IMR-90 (cell line): Measurements from ENCODE around the gene KIF1A. TPM values are rescaled to one million over a fixed set of nuclear protein-coding genes. Genes with fewer than 3 reads are reported as not detected.

ENCODE experiments used
- ATAC-seq: fragments of 200-7000 bp; cut with Tn5 transposase; 2 replicates; pipeline ENCODE4 v1.9.1; 2020; ENCODE audit warnings: low read depth, mild to moderate bottlenecking, moderate library complexity
- BruUV-seq: library from RNA; stranded (reverse); fragments of 400-500 nt; replicated peaks from 2 replicates; lab custom pipeline; 2021; lab: Mats Ljungman, UMichigan
- CTCF ChIA-PET: fragments of 300-600 bp; formaldehyde crosslinking; extraction: SDS; loops from one replicate; lab custom pipeline; 2021; ENCODE audit warnings: antibody characterized with exemption; lab: Yijun Ruan, JAX
- POLR2A ChIA-PET: fragments of 300-600 bp; sonication (Branson Sonifier 250); formaldehyde crosslinking; loops from one replicate; lab custom pipeline; 2022; ENCODE audit warnings: antibody characterized with exemption; ENCODE audit not compliant: unreplicated experiment; lab: Charles Lee
- DNase-seq: peaks from one replicate; pipeline ENCODE4 v3.0.0; 2013
- H2AFZ ChIP-seq: replicated peaks from 2 replicates; pipeline ENCODE3; 2013; ENCODE audit warnings: low read length, mild to moderate bottlenecking; ENCODE audit not compliant: poor library complexity
- H2AK5ac ChIP-seq: 2 replicates; pipeline ENCODE4 v1.6.1; 2013; ENCODE audit warnings: low read depth, low read length, inconsistent platforms
- H2AK9ac ChIP-seq: replicated peaks from 2 replicates; pipeline ENCODE3; 2013; ENCODE audit warnings: mild to moderate bottlenecking, low read depth, low read length, moderate library complexity; ENCODE audit not compliant: poor library complexity
- H2BK120ac ChIP-seq: 2 replicates; pipeline ENCODE4 v1.6.1; 2013; ENCODE audit warnings: low read depth, low read length, inconsistent platforms
- H2BK15ac ChIP-seq: 3 replicates; pipeline ENCODE4 v1.6.1; 2013; ENCODE audit warnings: low read depth, low read length, inconsistent platforms
- H2BK20ac ChIP-seq: 2 replicates; pipeline ENCODE4 v1.6.1; 2013; ENCODE audit warnings: low read depth, mild to moderate bottlenecking, inconsistent platforms, low read length, moderate library complexity
- H2BK5ac ChIP-seq: 2 replicates; pipeline ENCODE4 v1.6.1; 2013; ENCODE audit warnings: mild to moderate bottlenecking, low read depth, low read length, inconsistent platforms; ENCODE audit not compliant: poor library complexity, severe bottlenecking
- H3K14ac ChIP-seq: replicated peaks from 2 replicates; pipeline ENCODE4 v1.6.1; 2013; ENCODE audit warnings: low read depth, low read length, inconsistent platforms
- H3K18ac ChIP-seq: 2 replicates; pipeline ENCODE4 v1.6.1; 2013; ENCODE audit warnings: low read depth, low read length, control low read depth
- H3K23ac ChIP-seq: 2 replicates; pipeline ENCODE4 v1.6.1; 2013; ENCODE audit warnings: low read depth, low read length, inconsistent platforms
- H3K27ac ChIP-seq: 2 replicates; pipeline ENCODE4 v1.5.1; 2013; ENCODE audit warnings: mild to moderate bottlenecking, control low read depth, low read length; ENCODE audit not compliant: insufficient read depth
- H3K27me3 ChIP-seq: 2 replicates; pipeline ENCODE4 v1.6.1; 2013; ENCODE audit warnings: low read length; ENCODE audit not compliant: control insufficient read depth, insufficient read depth
- H3K36me3 ChIP-seq: 2 replicates; pipeline ENCODE4 v1.6.1; 2013; ENCODE audit warnings: low read length, mixed read lengths; ENCODE audit not compliant: control insufficient read depth, insufficient read depth
- H3K4ac ChIP-seq: 2 replicates; pipeline ENCODE4 v1.6.1; 2013; ENCODE audit warnings: low read depth, low read length, inconsistent platforms
- H3K4me1 ChIP-seq: 2 replicates; pipeline ENCODE4 v1.6.1; 2013; ENCODE audit warnings: low read length, mixed read lengths; ENCODE audit not compliant: control insufficient read depth, insufficient read depth
- H3K4me2 ChIP-seq: 2 replicates; pipeline ENCODE4 v1.6.1; 2013; ENCODE audit warnings: low read depth, mild to moderate bottlenecking, control low read depth, low read length, moderate library complexity
- H3K4me3 ChIP-seq: 2 replicates; pipeline ENCODE4 v1.5.1; 2013; ENCODE audit warnings: low read depth, mild to moderate bottlenecking, control low read depth, low read length, moderate library complexity; ENCODE audit not compliant: insufficient read depth
- H3K56ac ChIP-seq: 2 replicates; pipeline ENCODE4 v1.6.1; 2013; ENCODE audit warnings: low read length, inconsistent platforms; ENCODE audit not compliant: insufficient read depth; ENCODE audit errors: extremely low read depth
- H3K79me1 ChIP-seq, 2 experiments: 2 replicates each; pipeline ENCODE4 v1.6.1; 2013; ENCODE audit warnings: low read length in 2 of 2, inconsistent platforms in 1 of 2, low read depth in 1 of 2
- H3K9ac ChIP-seq: 2 replicates; pipeline ENCODE4 v1.6.1; 2013; ENCODE audit warnings: low read depth, low read length, control low read depth
- H3K9me1 ChIP-seq: 2 replicates; pipeline ENCODE4 v1.6.1; 2013; ENCODE audit warnings: low read length, inconsistent platforms; ENCODE audit not compliant: insufficient read depth
- H3K9me3 ChIP-seq: 2 replicates; pipeline ENCODE4 v1.6.1; 2013; ENCODE audit warnings: low read length; ENCODE audit not compliant: control insufficient read depth, insufficient read depth
- H4K20me1 ChIP-seq: 2 replicates; pipeline ENCODE4 v1.6.1; 2013; ENCODE audit warnings: low read length, inconsistent platforms; ENCODE audit not compliant: insufficient read depth
- H4K5ac ChIP-seq: 2 replicates; pipeline ENCODE4 v1.6.1; 2013; ENCODE audit warnings: mild to moderate bottlenecking, low read depth, low read length, control low read depth
- H4K8ac ChIP-seq, 2 experiments: 2 replicates each; pipeline ENCODE4 v1.6.1; 2013; ENCODE audit warnings: low read depth in 2 of 2, low read length in 2 of 2, control low read depth in 1 of 2, inconsistent platforms in 1 of 2
- H4K91ac ChIP-seq: 2 replicates; pipeline ENCODE4 v1.6.1; 2013; ENCODE audit warnings: low read depth, low read length, inconsistent platforms; ENCODE audit not compliant: insufficient read depth
- BHLHE40 ChIP-seq: fragments of 150-350 bp; IDR thresholded peaks from 2 replicates; pipeline ENCODE4 v1.6.1; 2016; ENCODE audit warnings: mild to moderate bottlenecking, low read depth, low read length
- CEBPB ChIP-seq: IDR thresholded peaks from 2 replicates; pipeline ENCODE4 v1.6.1; 2012; ENCODE audit warnings: low read depth, low read length, improper control_type of control experiment
- CHD1 ChIP-seq: IDR thresholded peaks from 2 replicates; pipeline ENCODE4 v1.6.1; 2012; ENCODE audit warnings: low read depth, low read length, improper control_type of control experiment
- CTCF ChIP-seq: conservative IDR thresholded peaks from 2 replicates; pipeline ENCODE4 v1.5.1; 2012; ENCODE audit warnings: mild to moderate bottlenecking, low read depth, low read length, improper control_type of control experiment
- ELK1 ChIP-seq: fragments of 150-350 bp; IDR thresholded peaks from 2 replicates; pipeline ENCODE4 v1.6.1; 2016; ENCODE audit warnings: low read depth, mild to moderate bottlenecking, low read length, moderate library complexity, borderline replicate concordance
- FOS ChIP-seq: fragments of 150-350 bp; IDR thresholded peaks from 2 replicates; pipeline ENCODE4 v1.6.1; 2016; ENCODE audit warnings: low read depth, low read length
- MAFK ChIP-seq: IDR thresholded peaks from 2 replicates; pipeline ENCODE4 v1.6.1; 2012; ENCODE audit warnings: low read depth, low read length, improper control_type of control experiment
- MAZ ChIP-seq: IDR thresholded peaks from 2 replicates; pipeline ENCODE4 v1.6.1; 2012; ENCODE audit warnings: low read depth, mild to moderate bottlenecking, low read length, improper control_type of control experiment, moderate library complexity, borderline replicate concordance
- MXI1 ChIP-seq: IDR thresholded peaks from 2 replicates; pipeline ENCODE4 v1.6.1; 2012; ENCODE audit warnings: low read depth, mild to moderate bottlenecking, low read length, moderate library complexity, borderline replicate concordance
- NFE2L2 ChIP-seq: fragments of 150-350 bp; IDR thresholded peaks from 2 replicates; pipeline ENCODE4 v1.6.1; 2016; ENCODE audit warnings: low read depth, mild to moderate bottlenecking, low read length
- POLR2A ChIP-seq: IDR thresholded peaks from 2 replicates; pipeline ENCODE4 v1.6.1; 2012; ENCODE audit warnings: mild to moderate bottlenecking, low read depth, low read length
- RAD21 ChIP-seq: IDR thresholded peaks from 2 replicates; pipeline ENCODE4 v1.6.1; 2012; ENCODE audit warnings: low read length, improper control_type of control experiment
- RCOR1 ChIP-seq: IDR thresholded peaks from 2 replicates; pipeline ENCODE4 v1.6.1; 2012; ENCODE audit warnings: mild to moderate bottlenecking, low read length, improper control_type of control experiment; ENCODE audit not compliant: insufficient replicate concordance
- RFX5 ChIP-seq: IDR thresholded peaks from 2 replicates; pipeline ENCODE4 v1.8.0; 2012; ENCODE audit warnings: low read depth, mild to moderate bottlenecking, low read length, moderate library complexity
- SMC3 ChIP-seq: fragments of 150-350 bp; IDR thresholded peaks from 2 replicates; pipeline ENCODE4 v1.6.1; 2016; ENCODE audit warnings: low read depth, mild to moderate bottlenecking, antibody characterized with exemption, low read length, moderate library complexity
- USF2 ChIP-seq: fragments of 150-350 bp; IDR thresholded peaks from 2 replicates; pipeline ENCODE4 v1.6.1; 2017; ENCODE audit warnings: mild to moderate bottlenecking, antibody characterized with exemption, low read length, low read depth
- WGBS, 2 experiments: methylation state at CpG; one replicate each; pipeline versions ENCODE4 v1.1.5 to v1.1.7; 2013; ENCODE audit warnings: missing lambda C conversion rate in 2 of 2; ENCODE audit not compliant: insufficient read length in 1 of 2; ENCODE audit errors: extremely low coverage in 2 of 2; 5-methylcytosine and 5-hydroxymethylcytosine counted together
- dilution Hi-C: fragments of 300-500 bp; cut with HindIII; formaldehyde crosslinking; loops from one replicate; pipeline ENCODE4 v1.14.3; 2018; ENCODE audit warnings: low sequenced_read_pairs; ENCODE audit not compliant: unreplicated experiment
- in situ Hi-C: fragments of 300-500 bp; cut with MboI; formaldehyde crosslinking; loops from 3 replicates; pipeline ENCODE4 v1.14.3; 2019; ENCODE audit warnings: low sequenced_read_pairs, inconsistent platforms, mixed read lengths
- intact Hi-C: fragments of 100-400 bp; cut with micrococcal nuclease; formaldehyde crosslinking; loops from 2 replicates; pipeline ENCODE4 v1.10.0; 2022
- polyA plus RNA-seq, 3 experiments: library from polyadenylated mRNA; depleted of rRNA; stranded (reverse); fragments of >200 nt; gene quantifications; 2 replicates each; pipeline ENCODE4 v1.2.3, GENCODE V29; 2012; ENCODE audit warnings: low replicate concordance in 1 of 3
- total RNA-seq: library from RNA; depleted of rRNA; stranded (reverse); fragments of >200 nt; gene quantifications from 2 replicates; pipeline ENCODE4 v1.2.3, GENCODE V29; 2012

Gene KIF1A
- total and polyA plus RNA-seq, 2 of the 4 experiments (the other 2 are of a cell fraction): under 0.01 TPM; not detected in 1

GRCh38 chr2:240739797-240740196, 80.2 kb downstream of the KIF1A start:
- Histone ChIP-seq H3K4me3 (no peak overlapping the region), H3K4me2 (no peak overlapping the region), H4K8ac (no peak overlapping the region), H4K91ac (no peak overlapping the region), H4K5ac (no peak overlapping the region), H4K20me1 (no peaks in the 10 kb centered on the region), H2AFZ (peak overlapping the region; percentile 19), H2BK5ac (no peak overlapping the region), H3K79me1 (no peaks in the 10 kb centered on the region), H3K18ac (no peak overlapping the region), H3K56ac (no peak overlapping the region), H2AK9ac (no peak overlapping the region), H3K9me1 (no peaks in the 10 kb centered on the region), H3K14ac (no peak overlapping the region), H2BK15ac (no peak overlapping the region), H2AK5ac (no peak overlapping the region), H2BK120ac (no peak overlapping the region), H2BK20ac (no peak overlapping the region), H3K27me3 (peaks cover 52% of the 10 kb centered on the region), H3K9me3 (no peaks in the 10 kb centered on the region), H3K4ac (no peak overlapping the region), H3K23ac (no peak overlapping the region), H3K9ac (no peak overlapping the region), H3K4me1 (no peaks in the 10 kb centered on the region), H3K36me3 (no peaks in the 10 kb centered on the region), H3K27ac (no peak overlapping the region)
- in situ Hi-C loops (no loop called here), intact Hi-C loops (no loop called here), dilution Hi-C loops (no loop called here)
- WGBS, 2 experiments: 82% methylated on average over 5 of the region's 16 CpGs; no CpG with 5 or more reads in 1 of the 2 experiments
- no TSS peak for BruUV-seq
- ChIA-PET POLR2A (no interaction called here), CTCF (no interaction called here)
- TF ChIP-seq CEBPB (no peak), RAD21 (no peak), POLR2A (no peak), CHD1 (no peak), MAZ (no peak), USF2 (no peak), NFE2L2 (no peak), RCOR1 (no peak), ELK1 (no peak), FOS (no peak), MXI1 (no peak), CTCF (no peak), SMC3 (no peak), BHLHE40 (no peak), MAFK (no peak), RFX5 (no peak)
- DNase-seq (no peak), ATAC-seq (no peak)
